Left cardiac atrium (tissue), 4 donors: ENCODE results near the gene TMEM63A. TPM values are rescaled to one million over a fixed set of nuclear protein-coding genes. Genes with fewer than 3 reads are reported as not detected.
A peak's percentile ranks its signal among the peaks of the same experiment; 100 is the strongest.
"Not testable (repeated sequence)": the region's sequence is repeated elsewhere in the genome, so short reads cannot be mapped to it uniquely, and the experiment has no call there.

ENCODE experiments used
- ATAC-seq, 2 donors: fragments of 200-7000 bp; cut with Tn5 transposase; one replicate each; pipeline ENCODE4 v1.9.1; 2020; ENCODE audit warnings: mild to moderate bottlenecking in 2 of 2, moderate library complexity in 2 of 2
- DNase-seq: peaks from one replicate; pipeline ENCODE4 v3.0.0-alpha.2; 2020
- intact Hi-C, 2 donors: fragments of 100-400 bp; cut with DNase I; formaldehyde crosslinking; loops; one replicate each; pipeline versions ENCODE4 v1.14.1 to v1.15.1; 2022 to 2023
- microRNA-seq, 2 donors: library from miRNA; unstranded; fragments of <30 nt; microRNA quantifications; one replicate each; pipeline ENCODE4 v1.2.0, GENCODE V29; 2020
- total RNA-seq, 2 donors: library from RNA; stranded (reverse); fragmentation: NEBNext Ultra II Directional; extraction: Animal tissue kit (Norgen Biotek cat#: 25700); gene quantifications; one replicate each; pipeline ENCODE4 v1.2.1, GENCODE V29; 2021
- donor health status: DM: no; HTN: yes; CAD: no.
- donor health status: DM: no; HTN: yes; CAD: no; lungs with severe emphysema.
- donor health status: DM: yes; HTN: yes; CAD: no.
- donor health status: Dilated cardiomyopathy.

The TMEM63A gene
- total RNA-seq, 2 donors from 2014 or later, result 33.2 to 37.1 TPM

DNA sequence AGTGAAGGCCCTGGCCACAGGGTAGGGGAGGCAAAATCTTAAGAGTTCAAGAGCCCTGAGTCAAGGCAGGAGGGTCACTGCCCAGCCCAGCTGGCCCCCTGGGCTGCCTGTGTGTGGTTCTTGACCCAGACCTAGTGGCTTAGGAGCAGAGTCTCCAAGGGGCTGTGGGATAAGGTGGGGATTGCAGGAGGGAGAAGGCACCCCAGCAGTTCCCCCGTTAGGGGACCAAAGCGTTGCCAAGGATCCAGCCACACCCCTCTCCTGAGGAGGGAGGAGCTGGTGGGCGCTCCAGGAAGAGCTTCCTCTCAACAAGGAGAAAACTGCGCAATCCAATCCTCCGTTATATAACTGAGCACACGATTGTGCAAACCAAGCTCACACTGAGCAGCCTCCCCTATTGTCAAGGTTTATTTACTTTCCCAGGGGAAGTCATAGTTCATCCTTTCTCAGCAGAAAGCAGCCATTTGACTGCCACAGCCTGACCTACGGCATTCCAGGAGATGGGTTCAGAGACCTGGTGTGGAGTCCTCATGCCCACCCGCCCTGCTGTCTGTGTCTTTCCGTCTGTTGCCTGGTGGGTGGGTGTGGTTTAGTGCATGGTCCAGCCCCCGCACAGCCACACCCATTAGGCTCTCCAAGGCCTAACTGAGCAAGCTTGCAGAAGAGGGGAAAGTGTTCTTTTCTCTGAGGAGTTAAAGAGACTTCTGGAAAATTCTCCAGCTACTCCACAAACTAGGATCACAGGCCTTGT lies 68.8 kb downstream of the TMEM63A start:
- ATAC-seq, result peak; percentile 41 to 43
- DNase-seq, result peak; percentile 73

DNA sequence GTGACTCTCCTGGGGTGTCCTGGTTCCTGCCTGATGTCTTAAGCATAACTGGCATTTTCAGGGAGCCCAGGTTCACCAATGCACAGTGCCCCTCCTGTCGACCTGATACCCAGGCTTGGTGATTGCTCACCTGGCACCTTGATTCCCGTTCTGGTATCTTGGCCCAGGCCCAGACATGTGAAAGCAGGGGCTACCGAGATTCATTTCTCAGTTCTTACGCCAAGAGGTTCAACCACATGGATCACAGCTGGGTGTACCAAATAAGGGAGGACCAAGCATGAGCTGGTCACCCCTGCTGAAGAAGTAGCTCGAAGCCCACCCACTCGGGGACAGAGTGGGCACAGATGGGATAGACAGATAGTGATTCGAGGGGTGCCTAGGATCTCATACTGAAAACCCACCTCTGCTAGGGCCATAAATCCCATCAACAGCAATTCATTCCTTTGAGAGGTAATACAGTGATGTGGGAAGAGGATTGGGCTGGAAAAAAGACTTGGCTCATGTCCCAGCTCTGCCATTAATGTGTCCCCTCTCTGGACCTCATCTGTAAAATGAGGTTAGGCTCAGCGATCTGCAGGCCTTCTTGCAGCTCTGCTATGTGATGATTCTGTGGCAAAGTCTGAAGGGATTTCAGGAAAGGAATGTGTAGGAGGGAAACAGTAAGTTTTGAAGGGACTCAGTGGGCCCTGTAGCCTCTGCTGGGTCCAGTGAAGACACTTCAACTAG lies 69.5 kb downstream of the TMEM63A start:
- ATAC-seq (no peak), DNase-seq (no peak)
- intact Hi-C loops, result loop anchor here in 1 of 2 donors (5.0 kb wide), 1 partner anchor 35 kb away; no protein-coding TSS in a partner anchor

More for the DNA sequence above, 68.8 kb downstream of the TMEM63A start:
- intact Hi-C loops, result loop anchor here in 1 of 2 donors (5.0 kb wide), 1 partner anchor 34 kb away; no protein-coding TSS in a partner anchor

DNA sequence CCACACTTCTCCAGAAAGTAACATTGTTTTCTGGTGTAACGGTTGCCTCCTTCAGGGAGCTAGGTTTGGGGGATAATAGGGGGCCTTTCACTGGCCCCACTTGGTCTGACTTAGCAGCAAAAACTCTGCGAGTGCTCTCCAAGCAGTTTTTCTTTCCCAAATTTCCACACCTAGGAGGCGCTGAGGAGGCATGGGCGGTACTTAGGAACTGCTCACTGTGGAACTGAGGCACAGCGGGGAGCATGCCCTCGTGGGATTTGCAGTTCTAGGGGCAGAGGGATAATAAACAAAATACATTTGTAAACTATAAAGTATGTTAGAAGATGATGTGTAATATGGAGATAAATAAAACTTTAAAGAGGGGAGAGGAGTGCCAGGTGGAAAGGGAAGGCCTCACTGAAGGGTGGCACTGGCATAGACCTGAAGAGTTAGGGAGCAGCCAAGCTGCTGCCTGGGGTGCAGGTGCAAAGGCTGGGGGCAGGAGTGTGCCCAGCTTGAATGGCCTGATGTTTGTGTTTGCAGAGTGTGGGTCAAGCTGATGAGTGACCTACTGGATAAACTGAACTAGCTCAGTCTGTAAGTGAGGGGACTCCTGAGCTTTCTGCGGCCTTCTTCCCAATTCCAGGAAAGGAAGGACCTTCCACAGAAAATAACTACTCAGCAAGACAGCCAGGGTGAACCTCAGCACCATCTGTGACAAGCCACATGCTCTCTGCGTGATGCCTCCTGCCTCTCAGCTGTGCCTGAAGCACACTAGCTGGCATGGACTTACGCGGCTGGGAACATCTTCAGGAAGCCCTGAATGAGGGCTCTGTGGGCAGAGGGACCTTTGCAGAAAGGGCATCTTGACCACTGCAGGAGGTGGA lies 70.3 kb downstream of the TMEM63A start:
- DNase-seq (no peak), ATAC-seq (peak in 1 of 2 donors; percentile 10)
- intact Hi-C loops, result loop anchor here in 1 of 2 donors (5.0 kb wide), 1 partner anchor 35 kb away; no protein-coding TSS in a partner anchor

DNA sequence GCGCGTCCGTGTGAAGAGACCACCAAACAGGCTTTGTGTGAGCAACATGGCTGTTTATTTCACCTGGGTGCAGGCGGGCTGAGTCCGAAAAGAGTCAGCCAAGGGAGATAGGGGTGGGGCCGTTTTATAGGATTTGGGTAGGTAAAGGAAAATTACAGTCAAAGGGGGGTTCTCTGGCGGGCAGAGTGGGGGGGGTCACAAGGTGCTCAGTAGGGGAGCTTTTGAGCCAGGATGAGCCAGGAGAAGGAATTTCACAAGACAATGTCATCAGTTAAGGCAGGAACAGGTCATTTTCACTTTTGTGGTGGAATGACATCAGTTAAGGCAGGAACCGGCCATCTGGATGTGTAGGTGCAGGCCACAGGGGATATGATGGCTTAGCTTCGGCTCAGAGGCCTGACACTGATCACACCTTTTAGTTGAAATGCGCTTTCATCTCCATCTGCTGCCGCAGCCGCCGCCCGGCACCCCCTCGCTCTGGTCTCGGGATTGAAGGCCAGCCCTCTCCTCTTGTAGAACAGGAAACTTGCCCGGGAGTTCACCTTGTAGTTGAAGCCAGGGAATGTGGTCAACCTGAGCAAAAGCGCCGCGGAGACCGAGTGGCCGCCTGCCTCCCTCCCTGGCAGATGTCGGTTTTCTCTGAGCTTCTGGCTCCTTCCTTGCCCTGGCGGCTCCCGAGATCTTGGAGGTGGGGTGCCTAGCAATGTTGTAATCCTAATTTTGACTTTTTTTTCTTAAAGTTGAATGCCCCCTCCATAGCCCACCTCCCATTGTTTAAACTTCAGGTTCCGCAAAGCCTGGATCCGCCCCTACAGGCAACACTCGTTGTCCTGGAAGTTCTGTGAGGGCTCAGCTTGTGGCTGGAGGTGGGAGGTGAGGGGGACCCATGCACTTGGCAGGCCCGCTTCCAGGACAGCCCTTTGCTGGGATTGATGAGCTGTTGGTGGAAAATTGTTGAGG lies 71.3 kb downstream of the TMEM63A start:
- peak in 1 of 2 donors; percentile 4 for ATAC-seq
- intact Hi-C loops, result loop anchor here in 1 of 2 donors (5.0 kb wide), 1 partner anchor 36 kb away; no protein-coding TSS in a partner anchor
- DNase-seq, result not testable (repeated sequence)

DNA sequence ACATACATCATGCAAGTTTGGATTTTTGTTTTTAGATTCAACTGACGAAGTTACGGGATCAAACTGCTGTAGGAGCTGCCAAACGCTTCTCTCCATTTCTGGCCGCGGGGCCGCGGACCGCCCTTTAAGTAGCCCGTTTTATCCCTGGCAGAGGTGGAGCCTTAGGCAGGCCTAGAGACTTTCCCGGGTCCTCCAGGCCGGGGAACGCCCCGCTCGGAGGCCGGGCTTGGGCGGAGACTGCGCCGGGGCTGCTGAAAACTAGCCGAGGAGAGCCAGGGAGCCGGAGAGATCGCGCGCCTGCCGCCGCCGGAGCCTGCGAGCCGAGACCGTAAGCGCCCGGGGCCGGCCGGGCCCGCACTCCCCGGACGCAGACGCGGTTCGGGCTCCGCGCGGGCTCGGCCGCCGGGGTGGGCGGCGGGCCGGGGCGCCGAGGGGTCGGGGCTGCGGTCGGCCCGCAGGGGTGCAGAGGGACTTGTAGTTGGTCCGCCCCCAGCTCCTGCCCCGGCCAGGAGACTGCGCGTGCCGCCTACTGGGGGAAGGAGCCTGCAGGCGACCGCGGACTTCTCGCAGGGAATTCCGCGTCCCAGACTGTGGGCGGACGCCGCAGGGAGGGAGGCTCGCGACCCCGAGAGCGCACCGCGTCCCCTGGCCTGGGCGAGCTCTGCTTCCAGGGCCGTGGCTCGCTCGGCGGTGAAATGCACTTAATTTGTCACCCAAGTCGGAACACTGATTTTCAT lies 72.2 kb downstream of the TMEM63A start, which contains the start of gene EPHX1:
EPHX1 (plus strand) TSS at position 283 of the 737 bp plus-strand sequence. CDS start 18,606 bp downstream, outside the sequence.
- DNase-seq, result peak; percentile 94
- ATAC-seq, result peak; percentile 87 to 93
- intact Hi-C loops, result loop anchor here in 1 of 2 donors (5.0 kb wide), 1 partner anchor 37 kb away; no protein-coding TSS in a partner anchor

DNA sequence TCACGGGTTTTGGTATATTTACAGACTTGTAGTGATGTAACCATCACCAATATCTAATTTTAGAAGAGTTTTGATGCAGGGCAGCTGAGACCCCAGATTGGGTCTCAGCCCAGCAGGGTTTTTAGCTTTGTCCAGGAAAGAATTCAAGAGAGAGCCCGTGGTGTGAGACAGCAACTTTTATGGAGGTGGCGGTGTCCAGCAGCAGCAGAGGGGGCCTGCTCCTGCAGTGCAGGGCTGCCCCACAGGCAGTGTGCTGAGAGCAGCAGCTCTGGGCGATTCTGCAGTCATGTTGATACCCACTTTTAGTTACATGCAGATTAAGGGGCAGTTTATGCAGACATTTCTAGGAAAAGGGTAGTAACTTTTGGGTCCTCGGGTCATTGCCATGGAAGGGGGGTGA lies 74.0 kb downstream of the TMEM63A start:
- intact Hi-C loops, result no loop called here
- DNase-seq (no peak), ATAC-seq (no peak)

DNA sequence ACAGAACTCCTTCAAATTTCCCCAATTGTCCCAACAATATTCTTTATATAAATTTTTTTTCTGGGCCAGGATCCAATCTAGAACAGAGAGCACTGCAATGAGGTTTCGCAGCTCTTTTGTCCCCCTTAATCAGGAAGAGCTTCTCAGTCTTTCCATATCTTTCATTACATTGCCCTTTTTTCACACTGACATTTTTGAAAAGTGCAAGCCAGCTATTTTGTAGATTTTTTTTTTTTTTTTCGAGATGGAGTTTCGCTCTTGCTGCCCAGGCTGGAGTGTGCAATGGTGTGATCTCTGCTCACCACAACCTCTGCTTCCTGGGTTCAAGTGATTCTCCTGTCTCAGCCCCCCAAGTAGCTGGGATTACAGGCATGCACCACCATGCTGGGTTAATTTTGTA lies 75.4 kb downstream of the TMEM63A start:
- ATAC-seq, DNase-seq, intact Hi-C loops: not testable (repeated sequence)

DNA sequence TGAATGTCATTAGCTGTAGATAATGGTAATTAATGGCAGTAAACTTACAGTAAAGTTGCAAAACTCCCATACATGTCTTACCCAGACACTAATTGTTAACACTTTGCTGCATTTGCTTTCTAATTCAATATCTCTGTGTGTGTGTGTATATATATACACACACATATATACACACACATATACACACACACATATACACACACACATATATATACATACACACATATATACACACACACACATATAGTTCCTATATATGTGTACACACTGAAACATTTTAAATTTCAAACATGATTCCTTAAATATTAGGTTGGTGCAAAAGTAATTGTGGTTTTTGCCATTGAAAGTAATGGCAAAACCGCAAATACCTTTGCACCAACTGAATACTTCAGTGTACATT lies 75.9 kb downstream of the TMEM63A start:
- no peak for ATAC-seq
- no peak for DNase-seq
- intact Hi-C loops, result no loop called here

DNA sequence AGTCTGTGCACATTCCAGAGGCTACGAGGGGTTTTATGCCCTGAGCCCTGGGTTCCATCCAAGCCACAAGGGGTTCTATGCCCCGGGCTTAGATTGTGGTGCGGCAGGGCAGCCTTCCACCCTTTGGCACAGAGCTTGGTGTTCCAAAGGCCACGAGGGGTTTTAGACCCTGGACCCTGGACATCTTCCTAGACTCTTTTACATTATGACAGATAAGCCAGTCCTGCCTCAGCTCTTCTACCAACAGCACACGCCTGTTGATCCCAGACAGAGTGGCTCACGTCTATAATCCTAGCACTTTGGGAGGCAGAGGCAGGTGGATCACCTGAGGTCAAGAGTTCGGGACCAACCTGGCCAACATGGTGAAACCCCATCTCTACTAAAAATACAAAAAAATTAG lies 81.0 kb downstream of the TMEM63A start:
- ATAC-seq, intact Hi-C loops, DNase-seq: not testable (repeated sequence)

DNA sequence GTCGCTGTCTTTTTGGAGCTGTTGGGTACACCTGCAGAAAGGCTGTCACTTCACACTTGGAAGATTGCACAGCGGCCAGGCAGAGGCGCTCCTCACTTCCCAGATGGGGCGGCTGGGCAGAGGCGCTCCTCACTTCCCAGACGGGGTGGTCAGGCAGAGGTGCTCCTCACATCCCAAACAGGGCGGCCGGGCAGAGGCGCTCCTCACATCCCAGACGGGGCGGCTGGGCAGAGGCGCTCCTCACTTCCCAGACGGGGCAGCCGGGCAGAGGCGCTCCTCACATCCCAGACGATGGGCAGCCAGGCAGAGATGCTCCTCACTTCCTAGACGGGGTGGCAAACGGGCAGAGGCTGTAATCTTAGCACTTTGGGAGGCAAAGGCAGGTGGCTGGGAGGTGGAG lies 86.1 kb downstream of the TMEM63A start:
- intact Hi-C loops, DNase-seq, ATAC-seq: not testable (repeated sequence)

Small RNA genes lying within 50 kb of the gene (microRNA-seq; reads per million reads assigned to microRNA genes)
- 0 to 0.20 reads per million in 2 donors for gene MIR6741

Other genes with a start within 250 kb of the TMEM63A start
- 10 to 100 TPM; 73.4 to 79.0 TPM for gene ENAH, start 229.3 kb downstream of the TMEM63A start, total RNA-seq
- 100 to 1,000 TPM; 189 to 200 TPM for gene SRP9, start 104.6 kb downstream of the TMEM63A start, total RNA-seq
- gene EPHX1, start 72.3 kb downstream of the TMEM63A start, total RNA-seq, result 100 to 1,000 TPM in 1 of 2 donors, 10 to 100 TPM in 1; 59.6 to 126 TPM
- gene LEFTY1, start 6.8 kb upstream of the TMEM63A start, total RNA-seq, result under 1 TPM in 1 of 2 donors, not detected in 1; 0.27 TPM
- gene PYCR2, start 41.9 kb upstream of the TMEM63A start, total RNA-seq, result 10 to 100 TPM; 58.0 to 58.8 TPM
- 1 to 10 TPM in 1 of 2 donors, under 1 TPM in 1; 0.34 to 1.2 TPM for gene LEFTY2, start 58.8 kb upstream of the TMEM63A start, total RNA-seq
- 10 to 100 TPM; 11.1 to 18.7 TPM for gene SDE2, start 117.0 kb upstream of the TMEM63A start, total RNA-seq
- gene H3-3A, start 180.3 kb upstream of the TMEM63A start, total RNA-seq, result 100 to 1,000 TPM; 285 to 316 TPM